ENCODE measurements around the gene PGAM2.

Gene PGAM2

DNA sequence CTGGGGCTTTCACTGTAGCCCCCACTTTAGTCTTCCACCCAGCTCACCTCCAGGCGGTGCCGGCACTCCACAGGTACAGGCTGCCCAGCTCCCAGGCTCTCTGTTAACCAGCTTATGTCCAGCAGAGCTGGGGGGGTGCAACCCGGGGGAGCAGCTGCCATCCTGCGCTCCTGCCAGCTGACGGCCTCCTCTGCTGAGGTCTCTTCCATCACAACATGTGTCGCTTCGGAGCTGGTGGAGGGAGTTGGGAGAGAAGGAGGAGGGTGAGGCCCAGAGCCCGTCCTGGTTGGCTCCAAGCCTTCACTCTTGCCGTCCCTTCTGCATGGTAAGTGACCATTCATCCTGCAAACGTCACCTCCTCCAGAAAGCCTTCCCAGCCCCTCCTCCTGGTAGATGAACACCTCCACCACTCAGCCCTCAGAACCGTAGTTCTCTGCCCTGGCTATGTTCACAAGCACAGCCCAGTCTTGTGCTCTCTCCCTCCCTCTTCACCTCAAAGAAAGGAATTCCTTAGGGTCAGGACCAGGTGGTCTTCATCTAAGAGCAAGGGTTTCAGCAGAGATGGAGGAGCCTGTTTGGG, 15.4 kb upstream of the PGAM2 start:
- H3K27me3 Mint-ChIP-seq, result no peaks in the 10 kb centered on the region
- peak overlapping the region; percentile 87 for H3K4me3 Mint-ChIP-seq
- H3K4me1 Mint-ChIP-seq (ENCODE audit: low read depth), result peaks cover 53% of the 10 kb centered on the region
- DNase-seq, result no peak
- peaks cover 64% of the 10 kb centered on the region for H3K36me3 Mint-ChIP-seq (ENCODE audit: low read depth)
- H3K9me3 Mint-ChIP-seq, result no peaks in the 10 kb centered on the region
- H3K27ac Mint-ChIP-seq, result peak overlapping the region; percentile 92

DNA sequence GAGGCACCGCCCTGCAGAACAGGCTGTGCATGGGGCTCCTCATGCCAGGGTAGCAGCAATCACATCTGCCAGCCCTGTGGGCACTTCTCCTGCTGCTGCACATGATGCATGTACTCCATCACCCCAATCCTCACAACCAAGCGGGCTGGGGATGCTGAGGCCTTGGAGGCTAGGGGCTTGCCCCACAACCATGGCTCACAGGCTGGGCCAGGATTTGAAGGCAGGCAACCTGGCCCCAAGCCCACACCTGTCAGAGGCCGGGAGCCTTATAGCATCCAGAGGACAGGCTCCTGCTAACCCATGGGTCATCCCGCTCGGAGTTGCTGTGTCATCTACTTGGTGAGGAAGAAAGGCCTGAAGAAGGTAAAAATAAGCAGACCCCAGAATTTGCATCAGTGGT, 14.8 kb upstream of the PGAM2 start:
- peak overlapping the region; percentile 92 for H3K27ac Mint-ChIP-seq
- no peaks in the 10 kb centered on the region for H3K9me3 Mint-ChIP-seq
- H3K4me3 Mint-ChIP-seq, result peak overlapping the region; percentile 87
- H3K27me3 Mint-ChIP-seq, result no peaks in the 10 kb centered on the region
- H3K36me3 Mint-ChIP-seq (ENCODE audit: low read depth), result peaks cover 71% of the 10 kb centered on the region
- peaks cover 53% of the 10 kb centered on the region for H3K4me1 Mint-ChIP-seq (ENCODE audit: low read depth)
- no peak for DNase-seq

DNA sequence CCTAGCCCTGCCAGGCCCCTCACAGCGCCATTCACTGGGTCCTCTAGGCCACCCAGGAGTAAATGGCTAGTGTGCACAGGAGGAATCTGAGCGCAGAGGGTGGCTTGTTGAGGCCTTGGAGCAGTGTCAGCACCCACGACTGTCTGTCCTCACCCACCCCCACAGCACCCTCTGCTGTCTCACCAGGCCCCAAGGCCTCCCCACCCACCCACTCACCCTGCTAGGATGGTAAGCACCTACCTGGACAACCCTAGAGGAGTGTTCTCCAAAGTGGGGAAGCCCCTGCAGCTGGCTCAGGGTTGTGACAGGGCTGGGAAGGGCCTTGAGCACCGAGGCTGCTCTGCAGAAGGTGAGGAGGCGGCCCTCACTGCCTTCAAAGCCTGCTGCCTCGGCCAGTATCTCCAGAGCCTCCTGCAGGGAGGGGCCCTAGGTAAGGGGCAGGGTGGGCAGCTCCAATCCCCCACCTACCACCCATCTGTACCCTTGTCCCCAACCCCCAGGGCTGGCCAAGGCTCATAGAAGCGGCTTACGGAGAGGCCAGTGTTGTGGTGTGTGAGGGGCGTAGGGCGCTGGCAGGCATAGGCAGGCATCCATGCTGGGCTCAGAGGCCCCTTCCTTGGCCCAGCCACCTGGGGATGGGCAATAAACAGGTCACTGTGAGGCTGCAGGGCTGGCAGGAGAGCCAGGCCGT, 14.1 kb upstream of the PGAM2 start:
- no peaks in the 10 kb centered on the region for H3K27me3 Mint-ChIP-seq
- DNase-seq, result no peak
- no peak overlapping the region for H3K4me3 Mint-ChIP-seq
- H3K36me3 Mint-ChIP-seq (ENCODE audit: low read depth), result peaks cover 77% of the 10 kb centered on the region
- peaks cover 55% of the 10 kb centered on the region for H3K4me1 Mint-ChIP-seq (ENCODE audit: low read depth)
- H3K9me3 Mint-ChIP-seq, result no peaks in the 10 kb centered on the region
- H3K27ac Mint-ChIP-seq, result peak overlapping the region; percentile 92

DNA sequence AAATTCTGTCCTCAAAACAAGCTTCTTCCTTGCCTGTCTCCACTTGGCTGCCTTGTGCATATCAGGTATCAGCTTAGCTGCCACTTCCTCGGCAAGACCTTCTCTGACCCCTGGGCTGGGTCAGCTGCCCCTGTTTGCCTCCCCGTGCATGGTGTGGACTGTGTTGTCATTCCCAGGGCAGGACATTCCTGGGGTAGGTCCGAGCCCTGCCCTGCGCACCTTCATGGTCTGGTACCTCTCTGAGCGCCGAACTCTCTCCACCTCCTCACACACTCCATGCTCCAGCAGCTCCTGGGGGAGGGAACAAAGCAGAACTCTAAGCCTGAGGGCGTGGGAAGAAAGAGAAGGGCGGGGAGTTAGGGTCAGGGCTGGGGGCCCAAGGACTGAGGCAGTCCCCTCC, 13.2 kb upstream of the PGAM2 start:
- no peaks in the 10 kb centered on the region for H3K9me3 Mint-ChIP-seq
- peaks cover 58% of the 10 kb centered on the region for H3K4me1 Mint-ChIP-seq (ENCODE audit: low read depth)
- peaks cover 87% of the 10 kb centered on the region for H3K36me3 Mint-ChIP-seq (ENCODE audit: low read depth)
- H3K4me3 Mint-ChIP-seq, result no peak overlapping the region
- DNase-seq, result no peak
- no peaks in the 10 kb centered on the region for H3K27me3 Mint-ChIP-seq
- peak overlapping the region; percentile 92 for H3K27ac Mint-ChIP-seq

DNA sequence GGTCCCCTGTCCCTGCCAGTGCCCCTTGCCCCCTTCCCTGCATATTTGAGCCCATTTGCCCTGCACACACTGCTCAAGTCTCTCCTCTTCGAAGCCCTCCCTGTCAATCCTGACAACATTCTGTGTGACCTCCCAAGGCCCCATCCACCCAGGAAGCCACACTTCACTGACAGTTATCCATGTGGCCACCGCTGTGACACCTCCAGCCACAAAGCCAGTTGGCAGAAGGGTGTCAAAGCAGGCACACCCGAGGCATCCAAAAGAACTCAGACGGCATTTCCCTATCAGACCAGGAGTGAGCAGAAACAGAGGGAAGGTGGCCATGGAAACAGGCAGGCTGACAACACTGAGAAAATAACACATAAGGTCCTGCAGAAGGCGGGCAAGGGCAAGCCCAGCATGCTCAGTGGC, 12.3 kb upstream of the PGAM2 start:
- Mint-ChIP-seq H3K4me3 (no peak overlapping the region), H3K4me1 (ENCODE audit: low read depth) (peaks cover 54% of the 10 kb centered on the region), H3K27ac (peak overlapping the region; percentile 92), H3K27me3 (no peaks in the 10 kb centered on the region), H3K9me3 (no peaks in the 10 kb centered on the region), H3K36me3 (ENCODE audit: low read depth) (peaks cover 95% of the 10 kb centered on the region)
- no peak for DNase-seq

DNA sequence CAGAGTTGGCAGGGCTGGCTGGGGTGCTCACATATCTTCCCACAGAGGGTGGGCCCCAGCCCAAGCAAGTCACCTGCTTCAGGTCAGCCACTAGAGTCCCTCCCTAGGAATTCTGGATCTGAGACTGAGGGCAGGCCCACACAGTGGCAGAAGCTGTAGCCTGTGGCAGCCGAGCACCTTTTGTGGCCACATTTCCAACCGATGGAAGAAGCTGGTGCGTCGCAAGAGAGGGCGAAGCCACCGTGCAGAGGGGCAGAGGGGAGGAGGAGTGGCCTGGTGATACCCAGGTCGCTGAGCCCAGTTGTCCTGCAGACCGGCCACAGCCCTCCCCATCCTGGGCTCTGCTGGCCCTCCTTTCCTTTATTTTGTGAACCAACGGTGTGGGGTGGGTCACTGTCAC, 11.7 kb upstream of the PGAM2 start:
- peak overlapping the region; percentile 92 for H3K27ac Mint-ChIP-seq
- H3K36me3 Mint-ChIP-seq (ENCODE audit: low read depth), result peaks cover 100% of the 10 kb centered on the region
- no peaks in the 10 kb centered on the region for H3K9me3 Mint-ChIP-seq

DNA sequence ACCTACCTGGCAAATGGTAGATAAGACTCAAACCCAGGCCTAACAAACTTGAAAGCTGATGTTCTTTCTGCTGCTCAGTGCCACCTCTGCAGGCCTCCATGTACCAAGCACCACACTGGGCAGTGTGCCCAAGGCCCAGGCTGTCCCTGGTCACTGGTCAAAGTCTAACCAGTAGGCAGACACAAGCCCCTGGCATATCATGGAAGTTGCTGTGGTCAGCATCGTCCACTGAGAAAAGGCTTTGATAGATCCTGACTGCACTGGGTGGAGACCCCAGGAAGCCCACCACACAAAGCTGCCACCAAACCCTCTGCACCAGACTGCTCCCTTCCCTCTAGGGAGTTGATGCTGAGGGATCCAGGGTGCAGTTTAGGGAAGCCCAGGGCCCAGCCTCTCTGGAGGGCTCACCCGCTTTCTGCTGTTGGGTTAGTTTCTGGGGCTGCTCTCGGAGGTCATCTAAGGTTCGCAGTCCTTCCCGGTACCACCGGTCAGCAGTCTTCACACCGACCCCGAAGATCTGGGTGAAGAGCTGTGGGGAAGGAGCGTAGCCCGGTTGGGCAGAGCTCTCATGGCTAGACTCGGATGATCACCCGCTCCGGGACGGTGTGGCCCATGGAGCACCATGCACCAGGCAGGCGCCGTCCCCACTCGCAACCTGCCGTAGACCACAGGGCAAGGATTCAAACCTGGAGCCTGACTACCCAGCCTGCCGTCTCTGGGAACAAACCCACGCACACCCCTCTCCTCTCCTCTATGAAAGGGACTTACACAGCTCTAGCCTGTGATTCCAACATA, 10.9 kb upstream of the PGAM2 start:
- H3K27ac Mint-ChIP-seq, result peak overlapping the region; percentile 92
- H3K27me3 Mint-ChIP-seq, result no peaks in the 10 kb centered on the region
- H3K4me3 Mint-ChIP-seq, result no peak overlapping the region
- H3K36me3 Mint-ChIP-seq (ENCODE audit: low read depth), result peaks cover 99% of the 10 kb centered on the region
- H3K9me3 Mint-ChIP-seq, result no peaks in the 10 kb centered on the region
- peaks cover 58% of the 10 kb centered on the region for H3K4me1 Mint-ChIP-seq (ENCODE audit: low read depth)
- no peak for DNase-seq

More for the DNA sequence above, 11.7 kb upstream of the PGAM2 start:
- Mint-ChIP-seq H3K27me3 (no peaks in the 10 kb centered on the region), H3K4me3 (no peak overlapping the region), H3K4me1 (ENCODE audit: low read depth) (peaks cover 59% of the 10 kb centered on the region)
- DNase-seq, result no peak

DNA sequence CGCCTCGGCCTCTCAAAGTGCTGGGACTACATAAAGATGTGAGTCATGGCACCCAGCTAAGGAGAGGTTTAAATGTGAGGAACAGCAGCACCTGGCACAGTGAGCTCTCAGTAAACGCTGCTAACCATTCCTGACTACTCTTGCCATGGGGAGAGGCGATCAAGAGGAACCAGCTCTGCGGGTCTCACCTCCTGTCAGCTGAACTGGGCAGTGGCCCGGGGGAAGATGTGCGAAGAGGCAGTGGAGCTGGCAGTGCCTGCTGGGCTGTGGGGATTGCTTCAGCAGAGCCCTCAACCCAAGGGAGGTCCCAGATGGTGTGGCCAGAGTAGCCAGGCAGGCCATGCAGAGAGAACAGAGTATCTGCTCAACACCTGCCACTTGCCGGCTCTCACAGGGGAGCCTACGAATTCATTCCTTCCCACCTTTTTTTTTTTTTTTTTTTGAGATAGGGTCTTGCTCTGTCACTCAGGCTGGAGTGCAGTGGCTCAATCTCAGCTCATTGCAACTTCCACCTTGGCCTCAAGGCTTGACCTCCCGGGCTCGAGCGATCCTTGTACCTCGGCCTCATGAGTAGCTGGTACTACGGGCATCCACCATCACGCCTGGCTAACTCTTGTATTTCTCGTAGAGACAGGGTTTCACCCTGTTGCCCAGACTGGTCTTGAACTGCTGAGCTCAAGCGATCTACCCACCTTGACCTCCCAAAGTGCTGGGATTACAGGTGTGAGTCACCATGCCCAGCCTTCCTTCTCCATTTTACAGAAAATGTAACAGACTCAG, 10.1 kb upstream of the PGAM2 start:
- Mint-ChIP-seq H3K27ac (peak overlapping the region; percentile 77), H3K4me1 (ENCODE audit: low read depth) (peaks cover 52% of the 10 kb centered on the region), H3K9me3 (no peaks in the 10 kb centered on the region), H3K27me3 (no peaks in the 10 kb centered on the region), H3K4me3 (no peak overlapping the region), H3K36me3 (ENCODE audit: low read depth) (peaks cover 93% of the 10 kb centered on the region)
- DNase-seq, result no peak

DNA sequence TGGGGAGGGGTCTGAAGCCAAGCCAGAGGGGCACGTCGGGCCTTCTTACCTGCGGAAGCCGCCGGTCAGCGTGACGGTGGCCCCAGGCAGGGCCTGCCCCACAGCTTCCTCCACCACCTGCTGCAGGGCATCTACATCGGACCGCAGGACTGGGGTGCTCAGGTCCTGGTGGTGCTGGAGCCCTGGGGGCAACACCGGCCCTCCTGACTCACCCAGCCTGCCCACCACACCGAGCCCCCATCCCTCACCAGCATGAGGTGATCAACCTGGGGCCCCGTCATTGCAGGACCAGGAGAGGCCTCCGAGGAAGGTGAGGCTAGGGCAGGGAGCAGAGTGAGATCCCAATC, 9.0 kb upstream of the PGAM2 start:
- no peak for DNase-seq
- Mint-ChIP-seq H3K4me1 (ENCODE audit: low read depth) (peaks cover 40% of the 10 kb centered on the region), H3K9me3 (no peaks in the 10 kb centered on the region), H3K27me3 (no peaks in the 10 kb centered on the region), H3K27ac (peak overlapping the region; percentile 80), H3K36me3 (ENCODE audit: low read depth) (peaks cover 82% of the 10 kb centered on the region), H3K4me3 (no peak overlapping the region)

DNA sequence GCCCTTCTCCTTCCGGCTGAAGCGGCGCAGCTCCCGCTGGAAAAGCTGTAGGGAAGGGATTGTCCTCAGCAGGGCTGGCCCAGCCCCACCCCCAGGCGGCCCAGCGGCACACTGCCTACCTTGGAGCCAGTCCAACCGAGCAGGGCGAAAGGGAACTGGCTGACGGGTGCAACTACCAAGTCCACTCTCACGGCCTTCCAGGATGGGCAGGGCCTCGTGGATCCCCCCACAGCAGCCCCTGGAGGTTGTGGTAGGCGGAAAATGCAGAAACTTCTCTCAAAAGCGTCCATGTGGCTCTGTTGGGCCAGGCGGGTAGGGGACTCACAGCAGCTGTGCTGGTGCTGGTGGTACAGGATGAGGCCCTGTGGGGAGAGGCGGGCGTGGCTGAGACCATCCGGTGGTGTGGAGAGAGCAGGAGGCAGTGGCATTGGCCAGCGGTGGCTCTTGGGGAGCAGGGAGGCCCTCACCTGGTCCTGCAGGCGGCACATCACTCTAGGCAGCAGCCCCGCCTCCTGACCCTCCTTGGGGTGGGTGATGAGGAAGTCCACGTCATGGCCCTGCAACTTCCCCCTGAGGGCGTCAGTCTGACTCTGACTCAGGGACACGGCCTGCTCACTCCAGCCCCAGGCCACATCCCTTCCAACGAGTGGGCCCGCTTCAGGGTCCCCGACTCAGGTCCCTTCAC, 8.4 kb upstream of the PGAM2 start:
- DNase-seq, result peak; percentile 71
- H3K4me3 Mint-ChIP-seq, result peak overlapping the region; percentile 44

DNA sequence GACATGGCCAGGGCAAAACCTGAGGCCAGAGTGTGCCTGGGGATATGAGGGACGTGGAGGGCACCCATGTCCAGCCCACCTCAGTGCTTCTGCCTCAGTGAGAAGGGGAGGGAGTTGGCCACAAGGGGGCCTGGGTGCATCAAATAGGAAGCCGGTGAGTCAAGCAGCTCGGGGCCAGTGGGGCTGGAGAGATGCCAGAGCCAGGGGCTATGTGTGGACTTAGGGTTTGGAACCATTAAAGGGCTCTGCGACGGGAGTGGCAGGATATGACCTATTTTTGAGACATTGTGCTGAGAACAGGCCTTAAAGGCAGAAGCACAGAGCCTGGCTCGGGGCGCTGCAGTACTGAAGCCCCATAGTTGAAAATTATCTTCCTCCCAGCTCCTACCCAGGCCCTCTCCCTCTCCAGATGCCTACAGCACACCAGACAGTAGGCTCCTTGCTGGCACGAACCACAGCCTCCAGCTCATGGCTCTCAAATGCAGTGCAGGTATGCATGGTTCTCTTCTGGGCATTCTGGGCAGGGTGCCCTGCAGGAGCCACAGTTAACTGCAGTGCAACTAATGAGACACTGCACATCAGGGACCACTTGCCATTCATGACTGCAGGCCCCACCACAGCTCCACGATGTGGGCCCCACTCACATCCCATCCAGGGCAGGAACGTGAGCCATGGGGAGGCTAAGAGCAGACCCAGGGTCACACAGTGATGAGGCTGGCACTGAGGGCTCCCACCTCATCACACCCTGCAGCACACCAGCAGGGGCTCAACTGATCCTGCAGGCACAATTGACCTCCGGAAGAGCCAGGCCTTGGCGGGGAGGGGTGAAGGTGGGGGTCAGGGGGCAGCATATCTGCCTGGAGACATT, 7.2 kb upstream of the PGAM2 start:
- Mint-ChIP-seq H3K9me3 (no peaks in the 10 kb centered on the region), H3K4me1 (ENCODE audit: low read depth) (peaks cover 40% of the 10 kb centered on the region), H3K4me3 (no peak overlapping the region), H3K27me3 (no peaks in the 10 kb centered on the region), H3K27ac (peak overlapping the region; percentile 60), H3K36me3 (ENCODE audit: low read depth) (peaks cover 64% of the 10 kb centered on the region)
- DNase-seq, result peak; percentile 50

More for the DNA sequence above, 8.4 kb upstream of the PGAM2 start:
- Mint-ChIP-seq H3K27me3 (no peaks in the 10 kb centered on the region), H3K27ac (peak overlapping the region; percentile 80), H3K4me1 (ENCODE audit: low read depth) (peaks cover 39% of the 10 kb centered on the region), H3K9me3 (no peaks in the 10 kb centered on the region), H3K36me3 (ENCODE audit: low read depth) (peaks cover 76% of the 10 kb centered on the region)

DNA sequence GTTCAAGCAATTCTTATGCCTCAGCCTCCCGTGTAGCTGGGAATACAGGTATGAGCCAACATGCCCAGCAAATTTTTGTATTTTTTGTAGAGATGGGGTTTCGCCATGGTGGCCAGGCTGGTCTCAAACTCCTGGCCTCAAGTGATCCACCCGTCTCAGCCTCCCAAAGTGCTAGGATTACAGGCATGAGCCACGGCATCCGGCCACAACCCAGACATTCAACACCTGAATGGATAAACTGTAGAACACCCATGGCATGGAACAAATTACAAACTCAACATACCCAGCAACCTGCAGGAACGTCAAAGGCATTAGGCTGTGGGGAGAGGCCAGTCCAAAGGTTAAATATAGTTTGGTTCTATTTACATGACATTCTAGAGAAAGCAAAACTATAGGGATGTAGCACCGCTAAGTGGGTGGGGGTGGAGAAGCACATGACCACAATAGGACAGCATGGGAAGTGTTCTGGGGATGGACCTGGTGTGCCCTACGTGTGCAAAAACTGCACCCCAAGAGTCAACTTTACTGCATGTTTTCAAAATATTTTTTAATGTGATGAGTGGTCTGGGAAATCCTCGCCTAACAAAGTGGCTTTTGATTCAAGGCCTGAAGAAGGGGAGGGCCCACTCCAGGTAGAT, 6.5 kb upstream of the PGAM2 start:
- H3K27ac Mint-ChIP-seq, result peak overlapping the region; percentile 67
- DNase-seq, result no peak
- peaks cover 39% of the 10 kb centered on the region for H3K4me1 Mint-ChIP-seq (ENCODE audit: low read depth)
- H3K4me3 Mint-ChIP-seq, result no peak overlapping the region
- H3K9me3 Mint-ChIP-seq, result no peaks in the 10 kb centered on the region
- H3K36me3 Mint-ChIP-seq (ENCODE audit: low read depth), result peaks cover 57% of the 10 kb centered on the region
- H3K27me3 Mint-ChIP-seq, result no peaks in the 10 kb centered on the region

DNA sequence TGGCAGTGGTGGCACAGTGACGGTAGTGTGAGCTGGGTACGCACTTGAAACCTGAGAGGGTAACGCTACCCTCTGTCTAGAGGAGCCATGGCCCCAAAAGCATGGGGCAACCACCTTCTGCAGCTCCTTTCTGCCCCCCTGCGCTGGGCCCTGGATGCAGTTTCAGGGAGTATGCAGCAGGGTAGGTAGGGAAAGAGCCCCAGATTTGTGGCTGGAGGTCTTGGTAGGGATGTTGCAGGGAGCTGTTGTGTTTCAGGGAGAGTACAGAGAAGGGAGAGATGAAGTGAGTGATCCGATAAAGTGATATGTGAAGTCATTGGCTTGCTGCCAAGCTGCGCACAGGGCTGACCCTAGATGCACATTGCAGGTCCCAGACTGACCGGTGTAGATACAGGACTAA, 2.7 kb upstream of the PGAM2 start:
- H3K4me1 Mint-ChIP-seq (ENCODE audit: low read depth), result peaks cover 47% of the 10 kb centered on the region
- H3K36me3 Mint-ChIP-seq (ENCODE audit: low read depth), result peaks cover 22% of the 10 kb centered on the region
- H3K4me3 Mint-ChIP-seq, result no peak overlapping the region
- DNase-seq, result no peak
- H3K9me3 Mint-ChIP-seq, result no peaks in the 10 kb centered on the region
- peak overlapping the region; percentile 27 for H3K27ac Mint-ChIP-seq
- H3K27me3 Mint-ChIP-seq, result no peaks in the 10 kb centered on the region

Measured in activated T-cell treated with anti-CD3 and anti-CD28 coated beads, Interleukin-2, amount 50 U/mL, for 24 hours (primary cell).